Measurements from ENCODE around the gene LRP1B. TPM values are rescaled to one million over a fixed set of nuclear protein-coding genes. Genes with fewer than 3 reads are reported as not detected.

LRP1B gene
- total RNA-seq, 4 donors from 2014 or later: 0.42 to 0.71 (median 0.65) TPM

DNA sequence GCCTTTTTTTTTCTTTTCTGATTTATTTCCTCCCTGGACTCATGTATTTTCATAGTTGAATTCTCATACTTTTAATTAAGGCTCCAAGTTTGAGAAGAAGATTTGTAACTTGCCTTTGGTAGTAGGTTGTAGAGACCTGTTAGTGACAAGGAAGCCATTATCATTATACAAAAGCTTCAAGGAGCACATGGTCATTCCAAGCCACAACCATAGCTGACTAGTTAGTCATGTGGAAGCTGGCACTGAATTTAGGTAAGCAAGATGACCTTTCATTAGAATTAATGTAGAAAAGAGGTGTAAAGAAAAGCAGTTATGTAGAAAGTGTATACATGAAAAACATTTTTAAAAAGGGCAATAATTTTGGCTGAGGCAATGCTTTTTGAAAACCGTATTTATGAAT lies 89.7 kb downstream of the LRP1B start:
- intact Hi-C loops (cut with DNase I): no loop called here
- Histone ChIP-seq H3K4me1 (no peaks in the 10 kb centered on the region), H3K4me3 (no peak overlapping the region), H3K27ac (replicated peaks in 1 of 4) (no peak overlapping the region), H3K36me3 (no peaks in the 10 kb centered on the region), H3K9me3 (no peaks in the 10 kb centered on the region), H3K27me3 (no peaks in the 10 kb centered on the region)
- TF ChIP-seq, protein P1, sequence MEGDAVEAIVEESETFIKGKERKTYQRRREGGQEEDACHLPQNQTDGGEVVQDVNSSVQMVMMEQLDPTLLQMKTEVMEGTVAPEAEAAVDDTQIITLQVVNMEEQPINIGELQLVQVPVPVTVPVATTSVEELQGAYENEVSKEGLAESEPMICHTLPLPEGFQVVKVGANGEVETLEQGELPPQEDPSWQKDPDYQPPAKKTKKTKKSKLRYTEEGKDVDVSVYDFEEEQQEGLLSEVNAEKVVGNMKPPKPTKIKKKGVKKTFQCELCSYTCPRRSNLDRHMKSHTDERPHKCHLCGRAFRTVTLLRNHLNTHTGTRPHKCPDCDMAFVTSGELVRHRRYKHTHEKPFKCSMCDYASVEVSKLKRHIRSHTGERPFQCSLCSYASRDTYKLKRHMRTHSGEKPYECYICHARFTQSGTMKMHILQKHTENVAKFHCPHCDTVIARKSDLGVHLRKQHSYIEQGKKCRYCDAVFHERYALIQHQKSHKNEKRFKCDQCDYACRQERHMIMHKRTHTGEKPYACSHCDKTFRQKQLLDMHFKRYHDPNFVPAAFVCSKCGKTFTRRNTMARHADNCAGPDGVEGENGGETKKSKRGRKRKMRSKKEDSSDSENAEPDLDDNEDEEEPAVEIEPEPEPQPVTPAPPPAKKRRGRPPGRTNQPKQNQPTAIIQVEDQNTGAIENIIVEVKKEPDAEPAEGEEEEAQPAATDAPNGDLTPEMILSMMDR (IDR thresholded peaks at IDR 0.05): no peak
- TF ChIP-seq POLR2A (IDR thresholded peaks at IDR 0.05; ENCODE audit: low read depth) (no peak), POLR2AphosphoS5 (IDR thresholded peaks at IDR 0.05) (no peak), EP300 (IDR thresholded peaks at IDR 0.05) (no peak)
- 72% methylated on average over 1 of the region's 1 CpG for WGBS
- DNase-seq (ENCODE audit: extremely low spot score): no peak

DNA sequence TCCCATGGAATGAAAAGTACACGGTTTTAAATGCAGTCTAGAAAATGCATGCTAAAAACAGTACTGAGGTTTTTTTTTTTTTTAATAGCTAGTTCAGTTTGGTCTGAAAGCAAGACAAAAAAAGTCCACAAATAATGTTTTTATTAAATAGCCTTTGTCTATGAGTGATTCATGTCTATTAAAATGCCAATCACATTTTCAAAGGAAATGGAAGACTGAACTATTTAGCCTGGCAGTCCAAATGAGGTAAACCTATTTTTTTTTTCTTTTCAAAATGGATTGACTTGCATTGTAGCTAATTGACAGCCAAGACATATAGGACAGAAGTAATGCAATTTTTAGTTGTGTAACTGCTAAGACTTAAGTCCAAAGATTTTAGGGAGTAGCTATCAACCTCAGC lies 90.3 kb downstream of the LRP1B start:
- 74% methylated on average over 1 of the region's 1 CpG for WGBS
- H3K36me3 ChIP-seq: no peaks in the 10 kb centered on the region
- no peak overlapping the region for H3K27ac ChIP-seq (replicated peaks in 1 of 4)
- H3K9me3 ChIP-seq: no peaks in the 10 kb centered on the region
- no peaks in the 10 kb centered on the region for H3K27me3 ChIP-seq
- TF ChIP-seq, protein P1 (IDR thresholded peaks at IDR 0.05): no peak
- TF ChIP-seq POLR2AphosphoS5 (IDR thresholded peaks at IDR 0.05) (no peak), POLR2A (IDR thresholded peaks at IDR 0.05; ENCODE audit: low read depth) (no peak), EP300 (IDR thresholded peaks at IDR 0.05) (no peak)
- H3K4me3 ChIP-seq: no peak overlapping the region
- intact Hi-C loops (cut with DNase I): no loop called here
- no peak for DNase-seq (ENCODE audit: extremely low spot score)
- no peaks in the 10 kb centered on the region for H3K4me1 ChIP-seq

DNA sequence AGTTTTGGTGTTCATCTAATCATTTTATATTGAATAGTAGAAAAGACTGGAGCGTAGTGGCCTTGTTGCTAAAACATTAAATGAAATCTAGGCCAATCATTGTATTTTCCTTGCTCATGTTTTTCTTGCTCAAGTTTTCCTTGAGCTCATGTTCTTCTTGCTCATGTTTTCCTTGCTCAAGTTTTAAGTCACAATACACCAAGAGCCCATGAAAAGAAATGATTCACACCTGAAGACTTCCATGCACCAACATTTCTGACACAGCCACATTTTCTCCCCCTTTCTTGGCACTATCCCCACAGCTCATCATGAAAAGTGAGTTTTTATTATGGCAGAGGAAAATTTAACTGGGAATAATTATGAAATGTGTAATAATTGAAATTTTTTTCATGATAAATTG lies 92.0 kb downstream of the LRP1B start:
- Histone ChIP-seq H3K9me3 (no peaks in the 10 kb centered on the region), H3K4me1 (no peaks in the 10 kb centered on the region), H3K4me3 (no peak overlapping the region), H3K36me3 (no peaks in the 10 kb centered on the region), H3K27me3 (no peaks in the 10 kb centered on the region), H3K27ac (replicated peaks in 1 of 4) (no peak overlapping the region)
- no peak for DNase-seq (ENCODE audit: extremely low spot score)
- WGBS: 96% methylated on average over 1 of the region's 1 CpG
- intact Hi-C loops (cut with DNase I): no loop called here
- TF ChIP-seq POLR2AphosphoS5 (IDR thresholded peaks at IDR 0.05) (no peak), EP300 (IDR thresholded peaks at IDR 0.05) (no peak), POLR2A (IDR thresholded peaks at IDR 0.05; ENCODE audit: low read depth) (no peak)
- TF ChIP-seq, protein P1 (IDR thresholded peaks at IDR 0.05): no peak

DNA sequence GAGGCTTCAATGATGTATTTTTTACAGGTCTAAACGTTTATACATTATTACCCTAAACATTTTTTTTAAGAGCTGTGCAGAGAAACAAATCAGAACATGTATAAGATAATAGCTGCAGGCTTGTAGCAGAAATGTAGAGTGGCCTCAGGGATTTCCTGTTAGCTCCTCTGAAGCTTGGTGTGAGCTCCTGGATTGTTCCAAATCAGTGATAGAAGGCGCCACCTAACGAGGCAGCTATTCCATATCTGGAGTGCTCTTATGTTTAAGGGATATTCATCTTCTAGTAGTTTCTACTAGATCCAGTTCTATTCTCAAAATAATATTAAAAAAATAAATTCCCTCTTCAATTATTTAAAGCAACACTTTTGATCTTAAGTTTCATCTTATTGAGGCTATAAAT lies 93.1 kb downstream of the LRP1B start:
- TF ChIP-seq POLR2AphosphoS5 (IDR thresholded peaks at IDR 0.05) (no peak), EP300 (IDR thresholded peaks at IDR 0.05) (no peak), POLR2A (IDR thresholded peaks at IDR 0.05; ENCODE audit: low read depth) (no peak)
- TF ChIP-seq, protein P1 (IDR thresholded peaks at IDR 0.05): no peak
- H3K27ac ChIP-seq (replicated peaks in 1 of 4): no peak overlapping the region
- no peaks in the 10 kb centered on the region for H3K4me1 ChIP-seq
- no peak for DNase-seq (ENCODE audit: extremely low spot score)
- 47% methylated on average over 3 of the region's 3 CpGs for WGBS
- intact Hi-C loops (cut with DNase I): no loop called here
- H3K36me3 ChIP-seq: no peaks in the 10 kb centered on the region
- no peaks in the 10 kb centered on the region for H3K27me3 ChIP-seq
- no peak overlapping the region for H3K4me3 ChIP-seq
- no peaks in the 10 kb centered on the region for H3K9me3 ChIP-seq

DNA sequence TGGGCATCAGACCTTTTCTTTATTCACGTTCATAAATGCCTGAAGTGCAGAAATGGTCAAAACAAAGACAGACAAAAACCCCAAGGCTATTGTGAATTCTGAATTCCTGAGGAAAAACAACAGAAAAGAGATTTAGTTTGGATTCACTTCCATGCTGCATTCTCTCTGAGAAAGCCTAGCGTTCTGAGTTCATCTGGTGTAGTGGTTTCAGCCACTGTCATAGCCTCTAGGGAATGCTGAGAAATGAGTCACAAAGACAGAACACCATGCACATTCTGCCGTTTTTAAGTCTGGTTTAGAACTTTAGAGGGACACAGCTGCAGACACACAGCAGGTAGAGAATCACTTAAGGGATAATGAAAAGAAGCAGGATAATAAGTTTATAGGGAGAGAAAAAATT lies 93.8 kb downstream of the LRP1B start:
- no peak for TF ChIP-seq POLR2A (IDR thresholded peaks at IDR 0.05; ENCODE audit: low read depth)
- TF ChIP-seq, protein P1 (IDR thresholded peaks at IDR 0.05): no peak
- TF ChIP-seq POLR2AphosphoS5 (IDR thresholded peaks at IDR 0.05): no peak
- TF ChIP-seq EP300 (IDR thresholded peaks at IDR 0.05): no peak
- no peaks in the 10 kb centered on the region for H3K36me3 ChIP-seq
- H3K27me3 ChIP-seq: no peaks in the 10 kb centered on the region
- H3K4me3 ChIP-seq: no peak overlapping the region
- DNase-seq (ENCODE audit: extremely low spot score): no peak
- no peaks in the 10 kb centered on the region for H3K4me1 ChIP-seq
- WGBS: 56% methylated on average over 3 of the region's 3 CpGs
- H3K27ac ChIP-seq (replicated peaks in 1 of 4): no peak overlapping the region
- intact Hi-C loops (cut with DNase I): no loop called here
- no peaks in the 10 kb centered on the region for H3K9me3 ChIP-seq

Data from esophagus muscularis mucosa (tissue), 4 donors.